IMR-90 (cell line): ENCODE measurements around the gene XPR1. TPM values are rescaled to one million over a fixed set of nuclear protein-coding genes. Genes with fewer than 3 reads are reported as not detected.

Source experiments
- ATAC-seq: fragments of 200-7000 bp; cut with Tn5 transposase; 2 replicates; pipeline ENCODE4 v1.9.1; 2020; ENCODE audit warnings: low read depth, mild to moderate bottlenecking, moderate library complexity
- BruUV-seq: library from RNA; stranded (reverse); fragments of 400-500 nt; replicated peaks from 2 replicates; lab custom pipeline; 2021; lab: Mats Ljungman, UMichigan
- CTCF ChIA-PET: fragments of 300-600 bp; formaldehyde crosslinking; extraction: SDS; loops from one replicate; lab custom pipeline; 2021; ENCODE audit warnings: antibody characterized with exemption; lab: Yijun Ruan, JAX
- POLR2A ChIA-PET: fragments of 300-600 bp; sonication (Branson Sonifier 250); formaldehyde crosslinking; loops from one replicate; lab custom pipeline; 2022; ENCODE audit warnings: antibody characterized with exemption; ENCODE audit not compliant: unreplicated experiment; lab: Charles Lee
- DNase-seq: peaks from one replicate; pipeline ENCODE4 v3.0.0; 2013
- H2AFZ ChIP-seq: replicated peaks from 2 replicates; pipeline ENCODE3; 2013; ENCODE audit warnings: low read length, mild to moderate bottlenecking; ENCODE audit not compliant: poor library complexity
- H2AK5ac ChIP-seq: 2 replicates; pipeline ENCODE4 v1.6.1; 2013; ENCODE audit warnings: low read depth, low read length, inconsistent platforms
- H2AK9ac ChIP-seq: replicated peaks from 2 replicates; pipeline ENCODE3; 2013; ENCODE audit warnings: mild to moderate bottlenecking, low read depth, low read length, moderate library complexity; ENCODE audit not compliant: poor library complexity
- H2BK120ac ChIP-seq: 2 replicates; pipeline ENCODE4 v1.6.1; 2013; ENCODE audit warnings: low read depth, low read length, inconsistent platforms
- H2BK15ac ChIP-seq: 3 replicates; pipeline ENCODE4 v1.6.1; 2013; ENCODE audit warnings: low read depth, low read length, inconsistent platforms
- H2BK20ac ChIP-seq: 2 replicates; pipeline ENCODE4 v1.6.1; 2013; ENCODE audit warnings: low read depth, mild to moderate bottlenecking, inconsistent platforms, low read length, moderate library complexity
- H2BK5ac ChIP-seq: 2 replicates; pipeline ENCODE4 v1.6.1; 2013; ENCODE audit warnings: mild to moderate bottlenecking, low read depth, low read length, inconsistent platforms; ENCODE audit not compliant: poor library complexity, severe bottlenecking
- H3K14ac ChIP-seq: replicated peaks from 2 replicates; pipeline ENCODE4 v1.6.1; 2013; ENCODE audit warnings: low read depth, low read length, inconsistent platforms
- H3K18ac ChIP-seq: 2 replicates; pipeline ENCODE4 v1.6.1; 2013; ENCODE audit warnings: low read depth, low read length, control low read depth
- H3K23ac ChIP-seq: 2 replicates; pipeline ENCODE4 v1.6.1; 2013; ENCODE audit warnings: low read depth, low read length, inconsistent platforms
- H3K27ac ChIP-seq: 2 replicates; pipeline ENCODE4 v1.5.1; 2013; ENCODE audit warnings: mild to moderate bottlenecking, control low read depth, low read length; ENCODE audit not compliant: insufficient read depth
- H3K27me3 ChIP-seq: 2 replicates; pipeline ENCODE4 v1.6.1; 2013; ENCODE audit warnings: low read length; ENCODE audit not compliant: control insufficient read depth, insufficient read depth
- H3K36me3 ChIP-seq: 2 replicates; pipeline ENCODE4 v1.6.1; 2013; ENCODE audit warnings: low read length, mixed read lengths; ENCODE audit not compliant: control insufficient read depth, insufficient read depth
- H3K4ac ChIP-seq: 2 replicates; pipeline ENCODE4 v1.6.1; 2013; ENCODE audit warnings: low read depth, low read length, inconsistent platforms
- H3K4me1 ChIP-seq: 2 replicates; pipeline ENCODE4 v1.6.1; 2013; ENCODE audit warnings: low read length, mixed read lengths; ENCODE audit not compliant: control insufficient read depth, insufficient read depth
- H3K4me2 ChIP-seq: 2 replicates; pipeline ENCODE4 v1.6.1; 2013; ENCODE audit warnings: low read depth, mild to moderate bottlenecking, control low read depth, low read length, moderate library complexity
- H3K4me3 ChIP-seq: 2 replicates; pipeline ENCODE4 v1.5.1; 2013; ENCODE audit warnings: low read depth, mild to moderate bottlenecking, control low read depth, low read length, moderate library complexity; ENCODE audit not compliant: insufficient read depth
- H3K56ac ChIP-seq: 2 replicates; pipeline ENCODE4 v1.6.1; 2013; ENCODE audit warnings: low read length, inconsistent platforms; ENCODE audit not compliant: insufficient read depth; ENCODE audit errors: extremely low read depth
- H3K79me1 ChIP-seq, 2 experiments: 2 replicates each; pipeline ENCODE4 v1.6.1; 2013; ENCODE audit warnings: low read length in 2 of 2, inconsistent platforms in 1 of 2, low read depth in 1 of 2
- H3K9ac ChIP-seq: 2 replicates; pipeline ENCODE4 v1.6.1; 2013; ENCODE audit warnings: low read depth, low read length, control low read depth
- H3K9me1 ChIP-seq: 2 replicates; pipeline ENCODE4 v1.6.1; 2013; ENCODE audit warnings: low read length, inconsistent platforms; ENCODE audit not compliant: insufficient read depth
- H3K9me3 ChIP-seq: 2 replicates; pipeline ENCODE4 v1.6.1; 2013; ENCODE audit warnings: low read length; ENCODE audit not compliant: control insufficient read depth, insufficient read depth
- H4K20me1 ChIP-seq: 2 replicates; pipeline ENCODE4 v1.6.1; 2013; ENCODE audit warnings: low read length, inconsistent platforms; ENCODE audit not compliant: insufficient read depth
- H4K5ac ChIP-seq: 2 replicates; pipeline ENCODE4 v1.6.1; 2013; ENCODE audit warnings: mild to moderate bottlenecking, low read depth, low read length, control low read depth
- H4K8ac ChIP-seq, 2 experiments: 2 replicates each; pipeline ENCODE4 v1.6.1; 2013; ENCODE audit warnings: low read depth in 2 of 2, low read length in 2 of 2, control low read depth in 1 of 2, inconsistent platforms in 1 of 2
- H4K91ac ChIP-seq: 2 replicates; pipeline ENCODE4 v1.6.1; 2013; ENCODE audit warnings: low read depth, low read length, inconsistent platforms; ENCODE audit not compliant: insufficient read depth
- MAZ ChIP-seq: IDR thresholded peaks from 2 replicates; pipeline ENCODE4 v1.6.1; 2012; ENCODE audit warnings: low read depth, mild to moderate bottlenecking, low read length, improper control_type of control experiment, moderate library complexity, borderline replicate concordance
- MXI1 ChIP-seq: IDR thresholded peaks from 2 replicates; pipeline ENCODE4 v1.6.1; 2012; ENCODE audit warnings: low read depth, mild to moderate bottlenecking, low read length, moderate library complexity, borderline replicate concordance
- WGBS, 2 experiments: methylation state at CpG; one replicate each; pipeline versions ENCODE4 v1.1.5 to v1.1.7; 2013; ENCODE audit warnings: missing lambda C conversion rate in 2 of 2; ENCODE audit not compliant: insufficient read length in 1 of 2; ENCODE audit errors: extremely low coverage in 2 of 2; 5-methylcytosine and 5-hydroxymethylcytosine counted together
- dilution Hi-C: fragments of 300-500 bp; cut with HindIII; formaldehyde crosslinking; loops from one replicate; pipeline ENCODE4 v1.14.3; 2018; ENCODE audit warnings: low sequenced_read_pairs; ENCODE audit not compliant: unreplicated experiment
- in situ Hi-C: fragments of 300-500 bp; cut with MboI; formaldehyde crosslinking; loops from 3 replicates; pipeline ENCODE4 v1.14.3; 2019; ENCODE audit warnings: low sequenced_read_pairs, inconsistent platforms, mixed read lengths
- intact Hi-C: fragments of 100-400 bp; cut with micrococcal nuclease; formaldehyde crosslinking; loops from 2 replicates; pipeline ENCODE4 v1.10.0; 2022
- polyA plus RNA-seq, 3 experiments: library from polyadenylated mRNA; depleted of rRNA; stranded (reverse); fragments of >200 nt; gene quantifications; 2 replicates each; pipeline ENCODE4 v1.2.3, GENCODE V29; 2012; ENCODE audit warnings: low replicate concordance in 1 of 3
- total RNA-seq: library from RNA; depleted of rRNA; stranded (reverse); fragments of >200 nt; gene quantifications from 2 replicates; pipeline ENCODE4 v1.2.3, GENCODE V29; 2012
- TF ChIP-seq, protein P1 (sequence below): conservative IDR thresholded peaks from 2 replicates; pipeline ENCODE4 v1.5.1; 2012; ENCODE audit warnings: mild to moderate bottlenecking, low read depth, low read length, improper control_type of control experiment

XPR1 gene
- total and polyA plus RNA-seq, 2 of the 4 experiments (the other 2 are of a cell fraction), result 11.8 to 25.1 TPM

- H3K4me3 ChIP-seq, result no peak overlapping the region
- ChIA-PET CTCF (no interaction called here), POLR2A (no interaction called here)
- H3K18ac ChIP-seq, result no peak overlapping the region
- no peak overlapping the region for H4K5ac ChIP-seq
- H2BK5ac ChIP-seq, result no peak overlapping the region
- H3K4me2 ChIP-seq, result no peak overlapping the region
- H2AK5ac ChIP-seq, result no peak overlapping the region
- H4K20me1 ChIP-seq, result peaks cover 9% of the 10 kb centered on the region; the same call in 1 of the 2 replicates
- no peaks in the 10 kb centered on the region for H3K79me1 ChIP-seq
- no peak overlapping the region for H3K27ac ChIP-seq
- no peak overlapping the region for H2BK15ac ChIP-seq
- no peak overlapping the region for H4K8ac ChIP-seq
- no peak overlapping the region for H3K4ac ChIP-seq
- dilution Hi-C loops (no loop called here), intact Hi-C loops (no loop called here), in situ Hi-C loops (no loop called here)
- no peak overlapping the region for H2BK20ac ChIP-seq
- H2AK9ac ChIP-seq, result no peak overlapping the region
- H2AFZ ChIP-seq, result no peak overlapping the region
- TF ChIP-seq MXI1, result no peak
- TF ChIP-seq MAZ, result no peak
- TF ChIP-seq, protein P1, sequence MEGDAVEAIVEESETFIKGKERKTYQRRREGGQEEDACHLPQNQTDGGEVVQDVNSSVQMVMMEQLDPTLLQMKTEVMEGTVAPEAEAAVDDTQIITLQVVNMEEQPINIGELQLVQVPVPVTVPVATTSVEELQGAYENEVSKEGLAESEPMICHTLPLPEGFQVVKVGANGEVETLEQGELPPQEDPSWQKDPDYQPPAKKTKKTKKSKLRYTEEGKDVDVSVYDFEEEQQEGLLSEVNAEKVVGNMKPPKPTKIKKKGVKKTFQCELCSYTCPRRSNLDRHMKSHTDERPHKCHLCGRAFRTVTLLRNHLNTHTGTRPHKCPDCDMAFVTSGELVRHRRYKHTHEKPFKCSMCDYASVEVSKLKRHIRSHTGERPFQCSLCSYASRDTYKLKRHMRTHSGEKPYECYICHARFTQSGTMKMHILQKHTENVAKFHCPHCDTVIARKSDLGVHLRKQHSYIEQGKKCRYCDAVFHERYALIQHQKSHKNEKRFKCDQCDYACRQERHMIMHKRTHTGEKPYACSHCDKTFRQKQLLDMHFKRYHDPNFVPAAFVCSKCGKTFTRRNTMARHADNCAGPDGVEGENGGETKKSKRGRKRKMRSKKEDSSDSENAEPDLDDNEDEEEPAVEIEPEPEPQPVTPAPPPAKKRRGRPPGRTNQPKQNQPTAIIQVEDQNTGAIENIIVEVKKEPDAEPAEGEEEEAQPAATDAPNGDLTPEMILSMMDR, result no peak
- no peak overlapping the region for H4K91ac ChIP-seq
- no peak for ATAC-seq
- no peak overlapping the region for H3K56ac ChIP-seq
- H3K9me3 ChIP-seq, result no peaks in the 10 kb centered on the region
- DNase-seq, result no peak
- 0 out of 2 replicates have a peak, but pooled peaks cover 5% of the 10 kb centered on the region for H3K9me1 ChIP-seq
- peaks cover 18% of the 10 kb centered on the region; the same call in 1 of the 2 replicates for H3K36me3 ChIP-seq
- no TSS peak for BruUV-seq
- H3K23ac ChIP-seq, result no peak overlapping the region
- H3K27me3 ChIP-seq, result no peaks in the 10 kb centered on the region
- peaks cover 14% of the 10 kb centered on the region for H3K4me1 ChIP-seq
- no peak overlapping the region for H3K9ac ChIP-seq
- H2BK120ac ChIP-seq, result no peak overlapping the region
- no peak overlapping the region for H3K14ac ChIP-seq
- 95% methylated on average over 3 of the region's 5 CpGs; no CpG with 5 or more reads in 1 of the 2 experiments for WGBS, 2 experiments
Measured at GRCh38 chr1:180930687-180931086, 298.9 kb downstream of the XPR1 start.
